Suppressor macrophage treated with lipopolysaccharide for 1 hour (primary cell): ENCODE results near the gene KRT84.
A peak's percentile ranks its signal among the peaks of the same experiment; 100 is the strongest.

Source experiments
- DNase-seq, 3 donors: peaks; one replicate each; pipeline ENCODE4 v3.0.0-alpha.2; 2020 to 2022

The KRT84 gene

GRCh38 chr12:52385226-52385702 lies at the start of gene KRT84:
Gene KRT84 (minus strand): TSS chr12:52385652. CDS start chr12:52385585, 67 bp downstream.
- DNase-seq, result no peak

- DNase-seq, result no peak
These were observed 49.5 kb upstream of the KRT84 start for GRCh38 chr12:52434760-52435530.

GRCh38 chr12:52434081-52434733 lies 48.8 kb upstream of the KRT84 start, which contains the start of gene KRT75:
Gene KRT75 (minus strand): TSS chr12:52434371. CDS start chr12:52434304, 67 bp downstream.
- no peak for DNase-seq

- no peak for DNase-seq
These were observed 48.1 kb upstream of the KRT84 start for GRCh38 chr12:52433501-52434080.

- no peak for DNase-seq
These were observed 47.2 kb upstream of the KRT84 start for GRCh38 chr12:52432559-52433207.

- no peak for DNase-seq
These were observed 42.7 kb upstream of the KRT84 start for GRCh38 chr12:52428121-52428520.

- no peak for DNase-seq
These were observed 41.6 kb upstream of the KRT84 start for GRCh38 chr12:52427083-52427482.

- no peak for DNase-seq
These were observed 40.6 kb upstream of the KRT84 start for GRCh38 chr12:52426034-52426433.

- DNase-seq, result no peak
These were observed 40.0 kb upstream of the KRT84 start for GRCh38 chr12:52425466-52425865.

GRCh38 chr12:52423661-52424500 lies 38.4 kb upstream of the KRT84 start:
- DNase-seq, result no peak

- no peak for DNase-seq
These were observed 37.6 kb upstream of the KRT84 start for GRCh38 chr12:52423035-52423434.

GRCh38 chr12:52419656-52420055 lies 34.2 kb upstream of the KRT84 start:
- no peak for DNase-seq

GRCh38 chr12:52418576-52419110 lies 33.2 kb upstream of the KRT84 start:
- no peak for DNase-seq

GRCh38 chr12:52417740-52418139 lies 32.3 kb upstream of the KRT84 start:
- no peak for DNase-seq

GRCh38 chr12:52416795-52417194 lies 31.3 kb upstream of the KRT84 start:
- DNase-seq, result peak in 2 of 3 donors; percentile 11 to 47

GRCh38 chr12:52415870-52416750 lies 30.7 kb upstream of the KRT84 start:
- peak; percentile 47 to 86 (median 71) for DNase-seq

- no peak for DNase-seq
These were observed 29.5 kb upstream of the KRT84 start for GRCh38 chr12:52414936-52415335.

GRCh38 chr12:52413782-52414345 lies 28.4 kb upstream of the KRT84 start:
- no peak for DNase-seq

- DNase-seq, result no peak
These were observed 27.8 kb upstream of the KRT84 start for GRCh38 chr12:52413202-52413601.

GRCh38 chr12:52411815-52412214 lies 26.4 kb upstream of the KRT84 start:
- no peak for DNase-seq
